Muscle of leg (tissue), 11 donors: Measurements from ENCODE around the gene KIF6. TPM values are rescaled to one million over a fixed set of nuclear protein-coding genes. Genes with fewer than 3 reads are reported as not detected.

ENCODE experiments used
- DNase-seq: peaks from one replicate; pipeline ENCODE4 v3.0.0; 2013
- H3K27ac ChIP-seq: one replicate; pipeline ENCODE4 v1.5.1; 2013; ENCODE audit warnings: mild to moderate bottlenecking, low read length, control low read depth
- H3K27me3 ChIP-seq: one replicate; pipeline ENCODE4 v1.6.1; 2013; ENCODE audit warnings: low read length; ENCODE audit not compliant: control insufficient read depth, insufficient read depth
- H3K36me3 ChIP-seq: one replicate; pipeline ENCODE4 v1.6.1; 2013; ENCODE audit warnings: low read length; ENCODE audit not compliant: control insufficient read depth, insufficient read depth
- H3K4me1 ChIP-seq: one replicate; pipeline ENCODE4 v1.6.1; 2013; ENCODE audit warnings: low read length; ENCODE audit not compliant: control insufficient read depth, insufficient read depth
- H3K4me3 ChIP-seq: one replicate; pipeline ENCODE4 v1.5.1; 2013; ENCODE audit warnings: low read length, control low read depth
- H3K9me3 ChIP-seq: replicated peaks from 2 replicates; pipeline ENCODE4 v1.6.1; 2013; ENCODE audit warnings: low read depth, low read length; ENCODE audit not compliant: control insufficient read depth
- WGBS: methylation state at CpG from one replicate; pipeline ENCODE4 v1.1.5; 2013; ENCODE audit warnings: missing lambda C conversion rate; ENCODE audit not compliant: insufficient coverage; 5-methylcytosine and 5-hydroxymethylcytosine counted together
- polyA plus RNA-seq, 8 donors: library from polyadenylated mRNA; unstranded; fragments of 120-200 nt; gene quantifications; one replicate each; pipeline versions ENCODE4 v1.2.1 to v1.2.3, GENCODE V29; 2013; ENCODE audit warnings: inconsistent platforms in 1 of 8, low replicate concordance in 1 of 8; ENCODE audit not compliant: insufficient read length in 8 of 8, insufficient read depth in 1 of 8
- total RNA-seq: library from RNA; stranded (reverse); fragments of 120-200 nt; gene quantifications from one replicate; pipeline ENCODE4 v1.2.4, GENCODE V29; 2013

Gene KIF6
- total and polyA plus RNA-seq, 9 donors: 0.61 to 1.4 (median 1.1) TPM

- Histone ChIP-seq H3K36me3 (no peaks in the 10 kb centered on the region), H3K9me3 (no peaks in the 10 kb centered on the region), H3K4me3 (no peak overlapping the region), H3K27ac (no peak overlapping the region), H3K27me3 (no peaks in the 10 kb centered on the region), H3K4me1 (no peaks in the 10 kb centered on the region)
- no peak for DNase-seq
Observed at GRCh38 chr6:39560915-39561314, 164.3 kb downstream of the KIF6 start.

GRCh38 chr6:39558591-39559190, 166.5 kb downstream of the KIF6 start:
- H3K4me3 ChIP-seq: no peak overlapping the region
- no peaks in the 10 kb centered on the region for H3K27me3 ChIP-seq
- no peak overlapping the region for H3K27ac ChIP-seq
- no peak for DNase-seq
- no peaks in the 10 kb centered on the region for H3K4me1 ChIP-seq
- H3K36me3 ChIP-seq: no peaks in the 10 kb centered on the region
- no peaks in the 10 kb centered on the region for H3K9me3 ChIP-seq

- no peak for DNase-seq
- Histone ChIP-seq H3K4me3 (no peak overlapping the region), H3K36me3 (no peaks in the 10 kb centered on the region), H3K4me1 (no peaks in the 10 kb centered on the region), H3K9me3 (no peaks in the 10 kb centered on the region), H3K27ac (no peak overlapping the region), H3K27me3 (no peaks in the 10 kb centered on the region)
- WGBS: no CpG with 5 or more reads among the region's 1 CpG
Observed at GRCh38 chr6:39558079-39558478, 167.1 kb downstream of the KIF6 start.

GRCh38 chr6:39555136-39555535, 170.1 kb downstream of the KIF6 start:
- H3K36me3 ChIP-seq: no peaks in the 10 kb centered on the region
- no peaks in the 10 kb centered on the region for H3K27me3 ChIP-seq
- H3K9me3 ChIP-seq: no peaks in the 10 kb centered on the region
- no peak overlapping the region for H3K4me3 ChIP-seq
- H3K27ac ChIP-seq: no peak overlapping the region
- WGBS: 86% methylated on average over 1 of the region's 3 CpGs
- no peak for DNase-seq
- no peaks in the 10 kb centered on the region for H3K4me1 ChIP-seq

GRCh38 chr6:39553860-39554802, 171.1 kb downstream of the KIF6 start:
- Histone ChIP-seq H3K36me3 (no peaks in the 10 kb centered on the region), H3K27me3 (no peaks in the 10 kb centered on the region), H3K4me1 (no peaks in the 10 kb centered on the region), H3K4me3 (no peak overlapping the region), H3K9me3 (no peaks in the 10 kb centered on the region), H3K27ac (no peak overlapping the region)
- DNase-seq: peak; percentile 55
- WGBS: 61% methylated on average over 10 of the region's 11 CpGs

- no peaks in the 10 kb centered on the region for H3K36me3 ChIP-seq
- no peak for DNase-seq
- no peaks in the 10 kb centered on the region for H3K4me1 ChIP-seq
- no peaks in the 10 kb centered on the region for H3K9me3 ChIP-seq
- H3K4me3 ChIP-seq: no peak overlapping the region
- H3K27me3 ChIP-seq: no peaks in the 10 kb centered on the region
- no peak overlapping the region for H3K27ac ChIP-seq
Observed at GRCh38 chr6:39553029-39553428, 172.2 kb downstream of the KIF6 start.

- H3K4me1 ChIP-seq: no peaks in the 10 kb centered on the region
- H3K27ac ChIP-seq: no peak overlapping the region
- no peak for DNase-seq
- no peaks in the 10 kb centered on the region for H3K9me3 ChIP-seq
- no peaks in the 10 kb centered on the region for H3K27me3 ChIP-seq
- no peaks in the 10 kb centered on the region for H3K36me3 ChIP-seq
- WGBS: 67% methylated on average over 1 of the region's 2 CpGs
- H3K4me3 ChIP-seq: no peak overlapping the region
Observed at GRCh38 chr6:39550191-39550590, 175.0 kb downstream of the KIF6 start.

- H3K4me3 ChIP-seq: no peak overlapping the region
- no peaks in the 10 kb centered on the region for H3K9me3 ChIP-seq
- H3K4me1 ChIP-seq: no peaks in the 10 kb centered on the region
- no peak for DNase-seq
- no peaks in the 10 kb centered on the region for H3K27me3 ChIP-seq
- no CpG with 5 or more reads among the region's 2 CpGs for WGBS
- no peaks in the 10 kb centered on the region for H3K36me3 ChIP-seq
- H3K27ac ChIP-seq: no peak overlapping the region
Observed at GRCh38 chr6:39546731-39547130, 178.5 kb downstream of the KIF6 start.

- Histone ChIP-seq H3K27me3 (no peaks in the 10 kb centered on the region), H3K9me3 (no peaks in the 10 kb centered on the region), H3K4me1 (no peaks in the 10 kb centered on the region), H3K36me3 (no peaks in the 10 kb centered on the region), H3K4me3 (no peak overlapping the region), H3K27ac (no peak overlapping the region)
- no CpG with 5 or more reads among the region's 1 CpG for WGBS
- peak; percentile 14 for DNase-seq
Observed at GRCh38 chr6:39543950-39544349, 181.3 kb downstream of the KIF6 start.

GRCh38 chr6:39543095-39543494, 182.1 kb downstream of the KIF6 start:
- DNase-seq: peak; percentile 60
- 17% methylated on average over 1 of the region's 2 CpGs for WGBS
- no peaks in the 10 kb centered on the region for H3K4me1 ChIP-seq
- H3K27ac ChIP-seq: no peak overlapping the region
- H3K4me3 ChIP-seq: no peak overlapping the region
- no peaks in the 10 kb centered on the region for H3K27me3 ChIP-seq
- no peaks in the 10 kb centered on the region for H3K36me3 ChIP-seq
- no peaks in the 10 kb centered on the region for H3K9me3 ChIP-seq
